GM18873 (cell line): ENCODE measurements around the gene RGS14.

Experiments used
- ATAC-seq: cut with Tn5 transposase; IDR thresholded peaks from one replicate; pipeline ENCODE4 v1.9.1; 2021; ENCODE audit warnings: mild to moderate bottlenecking, moderate library complexity, moderate number of reproducible peaks; ENCODE audit not compliant: unreplicated experiment, low FRiP score

RGS14 gene, protein sequence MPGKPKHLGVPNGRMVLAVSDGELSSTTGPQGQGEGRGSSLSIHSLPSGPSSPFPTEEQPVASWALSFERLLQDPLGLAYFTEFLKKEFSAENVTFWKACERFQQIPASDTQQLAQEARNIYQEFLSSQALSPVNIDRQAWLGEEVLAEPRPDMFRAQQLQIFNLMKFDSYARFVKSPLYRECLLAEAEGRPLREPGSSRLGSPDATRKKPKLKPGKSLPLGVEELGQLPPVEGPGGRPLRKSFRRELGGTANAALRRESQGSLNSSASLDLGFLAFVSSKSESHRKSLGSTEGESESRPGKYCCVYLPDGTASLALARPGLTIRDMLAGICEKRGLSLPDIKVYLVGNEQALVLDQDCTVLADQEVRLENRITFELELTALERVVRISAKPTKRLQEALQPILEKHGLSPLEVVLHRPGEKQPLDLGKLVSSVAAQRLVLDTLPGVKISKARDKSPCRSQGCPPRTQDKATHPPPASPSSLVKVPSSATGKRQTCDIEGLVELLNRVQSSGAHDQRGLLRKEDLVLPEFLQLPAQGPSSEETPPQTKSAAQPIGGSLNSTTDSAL

DNA sequence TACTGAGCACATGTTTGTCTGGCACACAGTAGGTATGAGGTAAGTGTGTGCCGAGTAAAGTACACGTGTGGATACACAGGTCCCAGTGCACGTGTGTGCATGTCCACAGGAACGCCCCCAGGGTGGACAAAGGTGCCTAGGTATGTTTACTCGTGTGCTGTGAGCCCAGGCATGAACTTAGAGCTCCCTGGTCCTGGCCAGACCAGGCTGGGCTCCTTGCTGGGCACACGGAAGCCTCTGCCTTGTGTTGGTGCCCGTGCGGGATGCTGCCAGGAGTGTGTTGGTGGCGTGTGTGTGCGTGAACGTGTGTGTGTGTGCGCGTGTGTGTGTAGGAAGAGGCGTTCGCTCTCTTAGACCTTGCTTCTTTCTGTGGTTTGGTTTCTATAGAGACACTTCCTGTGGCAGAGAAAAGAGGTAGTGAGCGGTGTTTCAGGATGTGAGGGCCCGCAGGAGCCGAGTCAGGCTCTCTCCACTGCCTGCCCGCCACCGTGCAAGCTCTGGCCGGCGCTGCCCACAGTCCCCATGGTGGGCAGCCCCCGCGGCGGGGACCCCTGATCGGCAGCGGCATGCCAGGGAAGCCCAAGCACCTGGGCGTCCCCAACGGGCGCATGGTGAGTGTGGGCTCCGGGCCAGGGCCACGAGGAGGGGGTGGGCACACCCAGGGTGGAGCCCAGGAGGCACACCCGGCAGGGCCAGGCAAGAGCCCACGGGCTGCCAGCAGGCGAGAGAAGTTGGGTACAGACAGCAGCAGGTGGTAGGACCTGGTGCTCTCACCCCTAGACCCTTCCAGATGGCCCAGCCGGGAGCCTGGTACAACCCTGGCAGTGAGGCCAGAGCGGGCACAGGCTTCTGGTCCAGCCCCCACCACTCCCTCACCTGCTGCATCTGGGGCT is at the start of gene RGS14:
Gene RGS14 (plus strand): TSS at position 466 of the 893 bp plus-strand sequence. CDS start 101 bp downstream, at position 567.
- peak; percentile 88 for ATAC-seq

DNA sequence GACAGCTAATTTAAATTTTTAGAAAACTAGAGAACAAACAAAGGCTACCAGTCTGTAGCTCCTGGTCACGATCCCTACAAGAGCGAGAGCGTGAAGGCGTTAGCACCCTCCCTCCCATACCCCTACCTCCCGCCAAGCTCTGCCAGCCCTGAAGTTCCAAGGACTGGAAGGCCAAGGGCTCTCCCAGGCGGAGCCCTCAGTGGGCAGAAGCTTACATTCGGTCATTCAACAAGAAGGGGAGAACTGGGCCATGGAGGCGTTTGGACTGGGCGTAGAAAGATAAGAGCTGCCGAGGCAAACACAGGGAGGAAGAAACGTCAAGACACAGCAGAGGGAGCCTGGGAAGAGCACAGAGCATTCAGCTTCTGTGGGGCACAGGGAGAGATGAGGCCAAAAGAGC is 49.0 kb upstream of the RGS14 start:
- no peak for ATAC-seq

DNA sequence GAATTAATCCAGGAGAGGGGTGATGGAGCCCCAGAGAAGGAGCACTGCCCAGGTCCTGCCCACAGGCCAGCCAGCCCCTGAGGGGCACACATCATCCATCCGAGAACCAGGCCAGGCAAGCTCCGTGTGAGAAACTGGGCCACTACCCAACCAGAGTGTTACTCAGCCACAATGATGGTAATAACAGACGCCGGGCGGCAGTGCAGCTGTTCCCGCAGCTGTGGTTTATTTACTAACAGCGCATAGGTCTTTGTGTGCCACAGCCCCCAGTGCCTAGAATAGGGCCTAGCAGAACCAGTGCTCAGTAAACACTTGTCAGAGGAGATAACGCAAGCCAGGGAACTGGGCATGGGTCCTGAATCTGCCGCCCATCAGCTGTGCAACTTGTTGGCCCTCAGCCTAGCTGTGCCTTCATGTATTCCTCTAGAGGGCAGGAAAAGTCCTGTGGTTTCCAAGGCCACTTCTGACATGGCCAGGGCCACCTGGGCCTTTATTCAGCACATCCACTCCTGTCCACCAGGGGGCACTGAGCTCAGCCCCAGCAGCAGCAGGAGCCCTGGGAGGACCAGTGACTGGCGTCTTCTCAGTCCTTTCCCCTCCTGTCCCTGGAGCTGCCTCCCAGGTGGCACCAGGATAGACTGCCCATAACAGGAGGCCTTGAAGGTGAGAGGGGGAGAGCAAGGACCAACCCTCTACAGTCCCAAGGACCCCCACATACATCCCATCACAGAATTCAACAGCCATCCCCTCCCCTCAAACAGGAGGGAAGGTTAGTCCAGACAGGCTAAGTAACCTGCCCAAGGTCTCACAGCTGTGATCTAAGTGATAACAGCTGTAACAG is 48.2 kb upstream of the RGS14 start:
- ATAC-seq, result no peak

DNA sequence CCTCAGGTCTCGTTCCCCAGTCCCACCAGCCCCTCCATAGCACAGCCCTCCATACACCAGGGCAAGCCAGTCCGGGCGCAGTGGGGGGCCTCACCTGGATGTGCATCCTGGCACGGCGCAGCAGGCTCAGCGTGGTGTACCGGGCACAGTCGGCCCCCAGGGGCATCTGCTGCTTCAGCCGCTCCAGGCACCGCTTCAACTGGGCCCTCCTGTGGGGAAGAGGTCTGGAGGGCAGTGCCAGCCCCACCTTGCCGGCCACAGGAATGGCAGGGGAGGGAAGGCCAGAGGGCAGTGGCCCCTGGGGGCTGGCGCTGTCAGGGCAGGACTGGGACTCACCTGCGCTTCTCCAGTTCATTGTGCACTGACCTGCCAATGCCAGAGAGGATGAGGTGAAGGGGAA is 47.4 kb upstream of the RGS14 start:
- no peak for ATAC-seq

DNA sequence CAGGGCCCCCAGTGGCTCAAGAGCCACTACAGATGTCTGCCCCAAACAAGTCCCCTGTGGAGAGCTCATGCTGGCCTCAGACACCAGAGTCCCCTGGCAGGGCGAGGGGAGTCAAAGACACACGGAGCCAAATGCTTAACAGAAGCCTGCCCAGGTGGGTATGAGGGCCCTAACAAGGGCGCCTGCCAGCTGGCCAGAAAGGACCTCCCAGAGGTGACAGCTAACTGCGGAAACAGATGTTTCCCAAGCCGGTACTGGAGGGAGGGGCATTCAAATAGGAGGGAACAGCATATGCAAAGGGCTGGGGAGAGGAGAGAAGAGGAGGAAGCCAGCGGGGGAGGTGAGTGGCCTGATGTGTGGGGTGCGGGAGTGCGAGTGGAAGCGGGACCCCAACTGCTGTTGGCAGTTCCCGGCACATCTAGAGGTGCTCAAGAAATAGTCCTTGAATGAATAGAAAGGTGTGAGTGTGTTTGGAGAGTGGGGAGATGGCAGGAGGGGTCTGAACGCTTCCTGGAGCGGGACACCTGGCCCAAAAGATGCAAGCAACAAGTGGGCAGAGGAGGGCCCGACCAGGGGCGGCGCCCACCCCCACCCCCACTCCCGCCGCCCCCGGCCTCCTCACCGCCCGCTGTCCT is 46.9 kb upstream of the RGS14 start:
- ATAC-seq, result no peak

DNA sequence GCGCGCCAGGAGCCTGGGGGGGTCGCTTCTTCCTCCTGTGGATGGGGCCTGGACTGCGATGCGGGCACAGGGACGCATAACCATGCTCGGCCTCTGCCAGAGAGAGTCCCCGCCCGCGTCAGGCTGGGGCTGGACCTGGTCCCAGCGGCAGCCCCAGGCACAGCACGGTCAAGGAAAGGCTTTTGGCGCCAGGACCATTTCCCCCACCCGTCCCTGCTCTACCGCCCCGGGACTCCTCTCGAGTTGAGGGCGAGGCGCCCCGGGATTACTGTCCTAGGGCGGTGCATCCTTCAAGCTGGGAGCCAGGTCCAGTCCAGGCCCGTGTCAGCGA is 46.4 kb upstream of the RGS14 start:
- peak; percentile 11 for ATAC-seq

DNA sequence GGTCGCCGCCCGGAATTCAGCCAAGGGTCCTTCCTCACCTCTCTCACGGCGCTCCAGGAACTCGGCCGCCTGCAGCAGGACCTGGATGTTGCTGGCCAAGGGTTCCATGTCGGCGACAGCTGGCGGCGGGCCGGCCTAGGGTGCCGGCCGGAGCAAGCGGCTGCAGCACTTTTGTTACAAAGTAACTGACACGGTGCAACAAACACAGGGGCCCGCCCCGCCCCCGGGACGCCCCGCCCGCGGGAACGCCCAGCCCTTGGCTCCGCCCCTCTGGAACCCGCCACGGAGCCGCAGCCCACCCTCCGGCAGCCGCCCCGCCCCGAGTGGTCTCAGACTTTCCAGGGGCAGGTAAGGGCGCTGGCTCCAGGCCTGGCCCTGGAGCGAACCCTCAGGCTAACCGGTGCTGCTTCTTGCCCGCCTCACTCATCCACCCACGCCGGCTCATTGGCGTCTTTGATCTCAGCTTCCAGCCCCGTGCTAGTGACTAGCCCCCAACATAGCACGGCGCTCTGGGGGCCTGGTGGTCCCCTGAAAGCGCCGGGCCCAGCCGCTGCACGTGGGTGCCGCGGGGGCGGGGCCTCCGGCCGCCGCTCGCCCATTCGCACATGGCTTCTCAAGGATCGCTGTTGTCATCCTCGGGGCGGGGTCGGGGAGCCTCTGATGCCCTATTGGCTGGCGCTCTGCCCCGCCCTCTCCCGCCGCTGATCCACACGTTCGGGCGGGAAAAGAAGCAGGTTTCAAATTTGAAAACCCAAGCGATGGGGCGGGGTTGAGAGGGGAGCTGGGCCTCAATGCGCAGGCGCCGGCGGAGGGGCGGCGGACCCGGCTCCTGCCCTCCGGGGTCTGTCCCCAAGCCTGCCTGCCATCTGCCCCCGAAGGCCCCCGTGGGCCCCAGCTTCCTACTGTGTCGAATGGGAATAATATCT is 45.7 kb upstream of the RGS14 start, which contains the start of gene MXD3:
Gene MXD3 (minus strand): TSS at position 176 of the 926 bp plus-strand sequence. CDS start 68 bp downstream, at position 108.
- peak; percentile 54 for ATAC-seq

DNA sequence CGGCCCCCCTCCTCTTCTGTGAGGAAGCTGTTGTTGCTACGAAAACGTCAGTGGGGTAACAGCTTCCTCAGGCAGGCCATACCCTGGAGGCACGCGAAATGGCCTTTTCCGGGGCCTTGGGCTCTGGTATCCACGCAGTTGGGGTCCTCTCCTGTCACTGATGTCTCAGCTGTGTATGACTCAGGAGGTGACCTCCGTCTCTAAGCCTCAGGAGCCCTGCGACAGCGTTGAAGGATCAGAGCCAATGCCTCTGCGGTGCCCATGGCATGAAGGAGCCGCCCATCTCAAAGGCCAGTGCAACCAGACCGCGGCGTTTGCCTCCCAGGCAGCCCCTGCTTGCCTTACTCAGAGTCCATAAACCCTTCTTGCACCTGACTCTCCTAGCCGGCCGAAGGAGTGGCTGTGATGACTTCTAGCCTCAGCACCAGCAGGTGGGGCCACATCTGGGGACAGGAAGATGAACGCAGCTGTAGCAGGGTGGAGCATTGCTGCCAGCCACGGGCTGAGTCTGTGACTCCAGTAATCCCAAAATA is 45.0 kb upstream of the RGS14 start:
- peak; percentile 18 for ATAC-seq

DNA sequence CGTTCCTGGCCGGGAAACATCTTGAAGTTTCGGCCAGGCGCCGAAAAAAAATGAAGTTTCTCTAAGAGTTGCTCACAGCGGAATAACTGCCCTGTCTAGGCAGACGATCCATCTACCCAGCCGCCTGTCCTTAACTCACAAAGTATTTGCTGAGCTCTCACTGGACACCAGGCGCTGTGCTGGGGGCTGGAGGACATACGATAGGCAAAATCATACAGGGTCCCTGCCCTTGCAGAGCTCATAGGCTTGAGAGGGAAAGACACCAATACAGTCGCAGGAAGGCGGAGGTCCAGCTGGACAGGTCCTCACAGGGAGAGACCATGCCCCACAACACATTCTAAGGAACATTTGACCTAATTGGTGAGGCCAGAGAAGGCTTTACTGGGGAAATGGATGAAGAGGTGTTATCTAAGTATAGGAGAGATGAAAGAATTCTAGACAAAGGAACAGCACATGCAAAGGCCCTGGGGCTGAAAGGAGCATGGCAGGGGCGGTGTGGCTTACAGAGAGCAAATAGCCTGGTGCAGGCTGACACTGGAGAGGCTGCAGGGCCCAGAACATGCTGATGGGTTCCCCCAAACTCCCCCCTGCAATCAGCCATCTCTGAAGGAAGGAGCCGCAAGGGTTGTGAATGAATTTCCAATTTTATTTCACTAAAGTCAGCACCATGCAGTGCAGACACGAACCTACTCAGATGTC is 44.0 kb upstream of the RGS14 start:
- no peak for ATAC-seq

DNA sequence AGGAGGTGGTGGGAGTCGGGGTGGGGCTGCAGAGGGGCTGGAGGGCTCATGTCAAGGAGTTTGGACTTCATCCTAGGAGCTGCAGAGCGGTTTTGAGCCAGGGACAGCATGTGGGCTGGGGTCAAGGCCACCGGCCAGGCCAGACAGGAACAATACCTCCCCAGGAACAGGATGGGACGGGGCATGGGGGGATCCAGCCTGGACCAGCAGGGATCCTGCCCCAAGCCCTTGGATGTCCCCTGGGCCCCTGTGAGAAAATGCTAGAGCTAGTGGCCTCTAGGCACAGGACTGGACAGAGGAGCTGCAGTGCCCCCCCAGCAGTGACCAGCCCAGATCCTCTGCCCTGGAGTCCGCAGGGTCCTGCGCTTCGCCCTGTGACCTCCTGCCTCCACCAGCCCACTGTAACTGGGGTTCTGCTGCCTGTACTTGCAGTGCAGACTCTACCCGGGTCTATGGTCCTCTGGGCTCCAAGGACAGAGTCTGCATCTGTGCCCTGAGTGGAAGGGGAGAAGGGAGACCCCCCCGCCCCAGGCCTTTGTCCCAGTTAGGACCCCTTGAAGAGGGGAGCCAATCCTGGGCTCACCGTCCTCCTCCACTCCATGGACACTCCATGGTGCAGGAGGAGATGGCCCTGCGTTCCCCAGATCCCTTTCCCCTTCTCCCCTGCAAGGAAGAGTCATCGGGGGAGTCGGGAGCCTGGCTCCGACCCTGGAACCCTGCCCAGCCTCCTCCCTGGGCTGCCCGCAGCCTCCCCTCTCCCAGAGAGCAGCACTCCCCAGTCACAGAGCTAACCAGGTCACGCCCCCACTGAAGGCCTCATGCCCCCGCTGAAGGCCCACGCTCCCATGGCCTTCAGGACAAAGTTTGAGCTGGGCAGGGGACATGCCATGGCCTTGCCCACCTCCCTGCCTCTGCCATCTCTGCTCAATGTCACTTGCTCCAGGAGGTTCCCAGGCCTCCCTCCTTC is 43.1 kb upstream of the RGS14 start:
- ATAC-seq, result no peak

DNA sequence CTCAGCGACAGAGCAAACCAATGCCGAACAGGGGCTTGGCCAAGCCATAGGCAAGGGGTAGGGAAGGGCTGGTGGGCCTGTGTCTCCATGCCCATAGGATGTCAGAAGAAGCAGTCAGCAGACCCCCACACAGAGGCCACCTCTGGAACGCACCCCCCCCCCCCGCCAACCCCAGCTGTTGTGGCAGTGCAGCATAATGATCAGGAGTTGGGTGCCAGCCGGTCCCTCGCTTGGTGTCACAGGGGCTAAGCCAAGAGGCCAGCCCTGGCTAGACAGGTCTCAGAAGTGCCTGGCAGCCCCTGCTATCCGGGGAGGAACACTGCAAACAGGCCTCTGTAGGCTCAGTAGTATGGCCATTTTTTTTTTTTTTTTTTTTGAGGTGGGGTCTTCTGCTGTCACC is 42.3 kb upstream of the RGS14 start:
- ATAC-seq, result no peak

DNA sequence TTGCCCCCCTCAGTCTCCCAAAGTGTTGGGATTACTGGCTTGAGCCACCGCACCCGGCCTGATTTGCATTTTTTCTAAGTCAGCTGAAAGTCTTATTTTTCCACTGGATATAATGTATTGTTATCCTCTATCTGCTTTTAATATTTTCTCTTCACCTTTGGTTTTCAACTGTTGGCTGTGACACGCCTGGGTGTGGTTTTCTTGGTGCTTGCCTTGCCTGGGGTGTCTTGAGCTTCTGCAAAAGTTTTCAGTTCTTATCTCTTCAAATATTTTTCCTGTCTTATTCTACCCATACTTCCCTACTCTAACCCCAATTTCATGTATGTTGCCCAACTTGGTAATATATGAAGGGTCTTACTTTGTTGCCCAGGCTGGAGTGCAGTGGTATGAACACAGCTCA is 41.7 kb upstream of the RGS14 start:
- no peak for ATAC-seq

DNA sequence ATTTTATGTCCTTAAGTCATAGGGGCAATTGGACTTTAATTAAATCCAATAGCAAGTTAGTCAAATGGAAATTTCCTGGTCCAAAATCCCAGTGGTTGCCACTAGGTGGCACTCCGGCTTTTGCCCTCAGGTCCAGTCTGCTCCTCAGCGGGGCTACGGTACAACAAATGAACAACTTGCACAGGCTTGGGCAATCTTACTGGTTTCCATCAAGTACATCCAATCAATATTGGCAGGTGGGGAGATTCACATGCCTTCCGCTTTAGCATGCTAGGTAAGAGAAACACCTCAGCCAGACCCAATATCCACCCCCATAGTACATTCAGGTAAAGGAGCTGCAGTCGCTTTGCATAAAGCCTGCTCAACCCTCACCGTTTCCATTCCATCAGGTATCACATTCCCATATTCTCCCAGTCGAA is 39.8 kb upstream of the RGS14 start:
- ATAC-seq, result no peak

DNA sequence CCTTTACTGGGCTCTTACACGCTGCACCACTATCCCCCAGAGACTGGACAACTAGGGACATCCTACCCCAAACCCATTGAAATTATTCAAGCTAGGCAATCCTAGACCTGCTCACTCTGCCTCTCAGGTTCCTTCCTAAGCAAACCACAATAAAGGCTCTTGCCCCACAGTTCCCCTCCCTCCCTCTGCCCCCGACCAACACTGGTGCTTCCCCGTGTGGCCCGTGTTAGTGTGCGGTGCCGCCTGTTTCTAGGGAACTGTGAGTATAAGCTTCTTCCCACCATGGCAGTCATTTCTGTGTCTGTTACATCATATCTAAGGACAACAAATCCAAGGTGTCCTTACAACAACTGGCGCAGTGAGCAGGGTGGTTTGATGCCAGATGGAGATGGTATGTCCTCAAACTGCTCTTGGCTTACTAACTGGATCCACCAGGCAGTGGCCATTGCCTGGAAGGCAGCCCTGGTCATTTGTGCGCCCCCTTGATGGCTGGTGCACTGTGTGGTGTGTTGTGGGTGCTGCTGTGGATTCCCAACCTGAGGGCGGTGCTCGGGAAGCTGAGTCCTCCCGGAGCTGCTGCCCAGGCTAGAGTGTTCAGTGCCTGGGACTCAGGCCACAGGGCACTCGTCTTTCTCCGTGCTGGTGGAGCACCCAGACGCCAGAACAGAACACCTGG is 37.7 kb upstream of the RGS14 start:
- ATAC-seq, result no peak

DNA sequence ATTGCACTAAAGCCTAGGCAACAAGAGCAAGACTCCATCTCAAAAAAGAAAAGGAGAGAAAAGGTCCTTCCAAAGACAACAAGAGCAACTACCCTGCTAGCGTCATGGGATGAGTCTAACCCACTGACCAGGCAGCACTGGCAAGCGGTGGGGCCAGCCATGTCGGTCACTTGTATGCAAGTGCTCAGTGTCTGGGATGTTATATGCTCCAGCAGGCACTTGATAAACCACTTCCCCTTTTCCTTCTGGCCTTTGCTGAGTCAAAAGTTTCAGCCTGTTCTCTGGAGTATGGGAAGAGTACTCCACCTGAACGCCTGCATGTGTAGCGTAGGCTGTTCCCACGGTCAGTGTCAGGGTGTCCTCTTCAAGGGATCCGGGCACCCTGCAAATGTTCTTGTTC is 36.8 kb upstream of the RGS14 start:
- ATAC-seq, result no peak

DNA sequence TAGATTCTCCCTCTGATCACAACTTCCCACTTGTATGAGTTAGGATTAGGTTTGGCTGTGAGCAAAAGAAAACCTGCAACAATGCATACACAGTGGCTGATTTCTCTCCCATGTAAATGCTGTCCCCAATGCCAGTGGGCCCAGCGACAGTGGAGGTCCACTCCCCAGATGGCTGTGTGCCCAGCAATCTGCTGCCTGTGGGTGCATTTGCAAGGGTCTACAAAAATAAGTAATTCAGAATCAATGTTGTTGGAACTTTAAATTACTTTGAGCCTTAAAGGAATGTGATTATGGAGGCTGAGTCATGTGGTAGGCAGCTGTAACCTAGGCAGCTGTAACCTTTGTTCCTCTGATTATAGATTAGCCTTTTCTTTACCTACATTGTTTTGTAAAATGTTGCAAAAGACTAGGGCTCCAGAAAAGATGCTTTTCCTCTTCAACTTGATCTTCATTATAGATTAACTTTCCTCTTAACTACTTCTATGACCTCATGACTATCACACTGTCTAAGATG is 31.8 kb upstream of the RGS14 start:
- ATAC-seq, result no peak
